HG03097 (cell line): Measurements from ENCODE around the gene CISH.

Experiments
- ATAC-seq: cut with Tn5 transposase; IDR thresholded peaks from one replicate; pipeline ENCODE4 v1.9.1; 2021; ENCODE audit not compliant: unreplicated experiment, low FRiP score

The CISH gene

GRCh38 chr3:50600141-50600753 lies 11.3 kb downstream of the CISH start:
- no peak for ATAC-seq

- ATAC-seq: no peak
Observed at GRCh38 chr3:50599716-50600118, 11.9 kb downstream of the CISH start.

GRCh38 chr3:50599115-50599715 lies 12.4 kb downstream of the CISH start:
- ATAC-seq: no peak

- no peak for ATAC-seq
Observed at GRCh38 chr3:50594253-50594785, 17.3 kb downstream of the CISH start.

GRCh38 chr3:50592568-50592967 lies 19.0 kb downstream of the CISH start:
- ATAC-seq: no peak

- no peak for ATAC-seq
Observed at GRCh38 chr3:50591196-50591741, 20.3 kb downstream of the CISH start.

- ATAC-seq: no peak
Observed at GRCh38 chr3:50588759-50589433, 22.7 kb downstream of the CISH start.

GRCh38 chr3:50587806-50588758 lies 23.5 kb downstream of the CISH start:
- ATAC-seq: no peak

- no peak for ATAC-seq
Observed at GRCh38 chr3:50587373-50587772, 24.2 kb downstream of the CISH start.

- ATAC-seq: no peak
Observed at GRCh38 chr3:50586763-50587070, 24.9 kb downstream of the CISH start.

GRCh38 chr3:50585919-50586762 lies 25.4 kb downstream of the CISH start:
- no peak for ATAC-seq

GRCh38 chr3:50584391-50584790 lies 27.2 kb downstream of the CISH start:
- ATAC-seq: no peak

- no peak for ATAC-seq
Observed at GRCh38 chr3:50583897-50584296, 27.7 kb downstream of the CISH start.

GRCh38 chr3:50582083-50582482 lies 29.5 kb downstream of the CISH start:
- ATAC-seq: no peak

- no peak for ATAC-seq
Observed at GRCh38 chr3:50581459-50581842, 30.1 kb downstream of the CISH start.

- ATAC-seq: no peak
Observed at GRCh38 chr3:50580683-50581458, 30.7 kb downstream of the CISH start.

GRCh38 chr3:50577348-50577747 lies 34.2 kb downstream of the CISH start:
- no peak for ATAC-seq

GRCh38 chr3:50575372-50575771 lies 36.2 kb downstream of the CISH start:
- ATAC-seq: no peak

- ATAC-seq: no peak
Observed at GRCh38 chr3:50574444-50574831, 37.1 kb downstream of the CISH start.
